KBM-7 (cell line): ENCODE results near the gene ECM2.
A peak's percentile ranks its signal among the peaks of the same experiment; 100 is the strongest.

Experiments used
- DNase-seq: peaks from one replicate; pipeline ENCODE4 v3.0.0-alpha.2; 2015
- in situ Hi-C: fragments of 300-500 bp; cut with MboI; formaldehyde crosslinking; loops from 2 replicates; pipeline ENCODE4 v1.14.3; 2020; ENCODE audit warnings: low sequenced_read_pairs, low pct_unique_long_range_greater_than_20kb, mixed read lengths

Gene ECM2

DNA sequence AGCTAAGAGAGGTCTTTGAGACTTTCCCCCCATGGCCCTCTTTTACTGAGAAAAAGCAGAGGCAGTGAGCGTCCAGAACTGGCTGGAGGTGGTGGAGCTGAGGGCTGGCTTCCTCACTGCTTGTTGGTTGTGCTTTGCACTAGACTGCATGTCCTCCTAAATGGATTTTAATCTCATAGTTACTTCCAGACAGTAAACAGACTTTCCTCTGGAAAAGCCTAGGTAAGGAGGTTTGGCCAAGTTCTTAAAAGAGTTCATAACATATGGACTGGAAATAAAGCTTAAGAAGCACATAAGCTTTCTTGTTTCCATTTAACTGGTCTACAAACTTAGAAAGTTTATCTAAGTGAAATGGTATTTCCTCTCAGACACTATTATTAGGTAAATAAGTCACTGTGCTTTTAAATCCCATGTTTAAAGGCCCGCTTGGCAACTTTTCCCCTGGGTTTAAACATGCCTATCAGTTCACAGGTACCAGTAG, 55.5 kb downstream of the ECM2 start:
- DNase-seq, result no peak
- in situ Hi-C loops, result no loop called here

GRCh38 chr9:92479346-92479745, 56.4 kb downstream of the ECM2 start:
- in situ Hi-C loops, result no loop called here
- no peak for DNase-seq

GRCh38 chr9:92478783-92479182, 57.0 kb downstream of the ECM2 start:
- in situ Hi-C loops, result no loop called here
- no peak for DNase-seq

GRCh38 chr9:92476962-92477361, 58.8 kb downstream of the ECM2 start:
- in situ Hi-C loops, result no loop called here
- no peak for DNase-seq

DNA sequence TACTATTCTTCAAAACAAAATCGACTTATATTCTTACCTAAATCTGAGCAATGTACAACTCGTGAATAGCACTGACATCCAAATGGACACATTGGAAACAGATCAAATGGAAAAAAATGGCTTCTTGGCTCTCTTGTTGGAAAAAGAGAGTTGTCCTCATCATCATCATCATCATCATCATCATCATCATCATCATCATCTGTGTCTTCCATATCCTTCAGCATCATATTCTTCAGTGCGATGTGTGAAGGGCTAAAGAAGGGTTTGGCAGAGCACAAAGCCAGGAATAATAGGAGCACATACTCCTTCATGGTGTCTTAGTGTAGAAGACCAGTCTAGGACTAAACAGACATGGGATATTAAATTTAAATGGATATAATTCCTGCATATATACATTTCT, 61.2 kb downstream of the ECM2 start:
- DNase-seq, result no peak
- in situ Hi-C loops, result loop anchor here (25.0 kb wide), 1 partner anchor 337 kb away; no protein-coding TSS in a partner anchor

DNA sequence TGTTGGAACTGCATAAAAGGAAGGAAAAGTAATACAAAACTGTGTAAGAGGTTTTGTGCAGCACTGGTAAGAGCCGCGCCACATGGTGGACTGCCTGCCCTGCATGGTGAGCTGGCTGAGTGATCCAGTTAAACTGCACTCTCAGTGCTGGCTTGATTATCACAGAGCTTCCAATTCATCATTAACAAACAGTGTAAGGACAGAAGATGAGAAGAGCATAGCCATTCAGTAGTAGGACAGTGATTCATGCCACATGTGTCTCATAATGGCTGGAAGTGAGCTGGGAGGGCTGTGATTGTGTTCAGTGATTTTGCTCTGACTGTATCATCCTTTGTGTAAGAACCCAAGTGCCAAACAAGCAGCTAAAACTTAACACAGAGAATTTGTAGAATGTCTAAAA, 67.6 kb downstream of the ECM2 start:
- in situ Hi-C loops, result loop anchor here (25.0 kb wide), 1 partner anchor 331 kb away; no protein-coding TSS in a partner anchor
- no peak for DNase-seq

- no peak for DNase-seq
- in situ Hi-C loops, result loop anchor here (25.0 kb wide), 1 partner anchor 330 kb away; no protein-coding TSS in a partner anchor
These were observed 68.3 kb downstream of the ECM2 start for GRCh38 chr9:92467511-92467910.

- in situ Hi-C loops, result loop anchor here (25.0 kb wide), 1 partner anchor 330 kb away; no protein-coding TSS in a partner anchor
These were observed 68.7 kb downstream of the ECM2 start for GRCh38 chr9:92467041-92467440.

DNA sequence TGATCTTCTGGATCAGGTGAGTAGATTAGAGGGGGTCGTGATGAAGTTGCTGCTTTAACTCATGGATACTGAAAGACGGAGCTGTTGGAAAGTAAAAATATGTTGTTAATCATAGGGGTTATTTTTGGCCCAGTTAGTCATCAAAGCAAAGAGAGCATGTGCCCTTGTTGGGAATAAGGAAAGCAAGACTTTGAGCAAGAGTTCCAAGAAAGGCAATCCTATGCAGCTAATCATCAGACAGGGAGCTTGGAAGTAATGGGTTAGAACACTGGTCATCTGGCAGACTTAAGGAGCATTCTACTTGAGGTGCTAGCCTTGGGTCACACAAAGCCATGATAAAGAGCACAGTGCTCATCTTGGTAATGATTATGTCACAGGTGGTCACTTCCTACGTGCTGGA, 71.8 kb downstream of the ECM2 start:
- in situ Hi-C loops, result loop anchor here (25.0 kb wide), 1 partner anchor 327 kb away; no protein-coding TSS in a partner anchor
- DNase-seq, result no peak

More at GRCh38 chr9:92467041-92467440, 68.7 kb downstream of the ECM2 start:
- no peak for DNase-seq

DNA sequence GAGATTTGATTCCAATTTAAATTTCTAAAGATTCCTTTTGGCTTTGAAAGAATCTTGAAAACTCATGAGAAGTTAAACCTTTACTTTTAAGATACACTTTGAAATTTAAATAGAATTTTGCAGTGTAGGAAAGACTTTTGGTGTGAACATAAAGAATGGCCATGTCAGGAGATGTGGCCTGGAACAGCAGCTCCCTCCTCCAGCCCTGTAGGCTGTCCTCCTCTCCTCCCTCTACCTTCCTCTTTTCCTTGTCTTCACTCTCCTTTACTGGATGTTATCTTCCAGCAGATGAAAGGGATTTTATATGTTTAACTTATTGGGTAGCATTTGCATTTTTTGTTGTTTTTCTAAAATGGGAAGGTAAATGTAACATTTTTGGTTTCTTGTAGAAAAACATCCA, 72.4 kb downstream of the ECM2 start:
- in situ Hi-C loops, result loop anchor here (25.0 kb wide), 1 partner anchor 326 kb away; no protein-coding TSS in a partner anchor

GRCh38 chr9:92457576-92457975, 78.2 kb downstream of the ECM2 start:
- no peak for DNase-seq
- in situ Hi-C loops, result loop anchor here (25.0 kb wide), 1 partner anchor 320 kb away; no protein-coding TSS in a partner anchor

More for the DNA sequence above, 72.4 kb downstream of the ECM2 start:
- DNase-seq, result no peak

DNA sequence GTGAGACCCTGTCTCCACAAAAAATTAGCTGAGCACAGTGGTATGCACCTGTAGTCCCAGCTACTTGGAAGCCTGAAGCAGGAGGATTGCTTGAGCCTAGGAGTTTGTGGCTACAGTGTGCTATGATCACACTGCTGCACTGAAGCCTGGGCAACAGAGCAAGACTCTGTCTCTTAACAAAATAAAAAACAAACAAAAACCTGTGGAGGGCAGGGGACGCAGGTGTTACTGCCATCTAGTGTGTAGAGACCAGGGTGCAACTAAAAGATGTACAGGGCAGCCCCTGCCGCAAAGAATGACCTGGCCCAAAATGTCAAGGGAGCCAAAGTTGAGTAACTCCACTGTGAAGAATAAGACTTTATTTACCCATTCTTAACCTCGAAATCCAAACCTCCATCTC, 80.6 kb downstream of the ECM2 start:
- peak; percentile 16 for DNase-seq
- in situ Hi-C loops, result loop anchor here (25.0 kb wide), 1 partner anchor 318 kb away; no protein-coding TSS in a partner anchor

DNA sequence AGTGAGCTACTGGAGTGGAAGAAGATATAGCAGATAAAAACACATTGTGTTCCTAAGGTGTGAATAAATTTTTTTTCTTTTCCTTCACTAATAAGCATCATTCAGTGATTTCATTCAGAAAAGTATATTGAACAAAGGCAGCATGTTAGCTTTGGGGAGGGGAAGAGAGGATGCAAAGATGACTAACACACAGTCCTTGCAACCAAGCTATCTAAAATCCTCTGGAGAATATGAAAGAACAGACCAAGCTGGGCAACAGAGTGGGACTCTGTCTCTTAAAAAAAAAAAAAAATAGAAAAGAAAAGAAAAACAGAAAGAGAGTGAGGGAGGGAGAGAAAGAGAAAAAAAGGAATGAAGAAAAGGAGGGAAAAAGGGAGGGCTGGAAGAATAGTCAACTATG, 89.3 kb downstream of the ECM2 start:
- no peak for DNase-seq
- in situ Hi-C loops, result no loop called here
